RWPE1 (cell line): ENCODE data around the gene HES1.

Experiments
- CTCF ChIA-PET: fragments of 350-600 bp; sonication (Branson Sonifier 250); formaldehyde crosslinking; extraction: SDS; loops from one replicate; lab custom pipeline; 2021; lab: Yijun Ruan, JAX
- POLR2A ChIA-PET: fragments of 400-600 bp; formaldehyde crosslinking; extraction: SDS; loops from one replicate; lab custom pipeline; 2020; ENCODE audit warnings: antibody characterized with exemption; ENCODE audit not compliant: low non-redundant PET; lab: Yijun Ruan, JAX
- DNase-seq: peaks from one replicate; pipeline ENCODE4 v3.0.0; 2012; ENCODE audit warnings: low spot score
- H3K27ac ChIP-seq: fragments of 450-650 bp; 2 replicates; pipeline ENCODE4 v1.5.1; 2017
- TF ChIP-seq, protein P1 (sequence below): fragments of 450-650 bp; conservative IDR thresholded peaks from 2 replicates; pipeline ENCODE4 v1.5.1; 2017; ENCODE audit warnings: low read depth, mild to moderate bottlenecking

The HES1 gene

DNA sequence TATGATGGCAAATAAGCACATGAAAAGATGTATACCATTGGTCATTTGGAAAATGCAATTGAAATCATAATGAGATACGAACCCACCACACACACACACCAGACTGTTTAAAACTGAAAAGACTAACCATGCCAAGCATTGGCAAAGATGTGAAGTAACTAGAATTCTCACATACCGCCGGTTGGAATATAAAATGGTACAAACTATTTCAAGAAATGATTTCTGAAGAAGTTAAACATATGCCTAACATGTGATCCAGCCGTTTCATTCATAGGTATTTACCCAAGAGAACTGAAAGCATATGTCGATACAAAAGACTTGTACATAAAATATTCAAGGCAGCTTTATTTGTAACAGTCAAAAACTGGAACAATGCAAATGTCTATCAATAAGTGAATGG is 28.9 kb downstream of the HES1 start:
- no peak for DNase-seq
- no peak overlapping the region for H3K27ac ChIP-seq
- TF ChIP-seq, protein P1, sequence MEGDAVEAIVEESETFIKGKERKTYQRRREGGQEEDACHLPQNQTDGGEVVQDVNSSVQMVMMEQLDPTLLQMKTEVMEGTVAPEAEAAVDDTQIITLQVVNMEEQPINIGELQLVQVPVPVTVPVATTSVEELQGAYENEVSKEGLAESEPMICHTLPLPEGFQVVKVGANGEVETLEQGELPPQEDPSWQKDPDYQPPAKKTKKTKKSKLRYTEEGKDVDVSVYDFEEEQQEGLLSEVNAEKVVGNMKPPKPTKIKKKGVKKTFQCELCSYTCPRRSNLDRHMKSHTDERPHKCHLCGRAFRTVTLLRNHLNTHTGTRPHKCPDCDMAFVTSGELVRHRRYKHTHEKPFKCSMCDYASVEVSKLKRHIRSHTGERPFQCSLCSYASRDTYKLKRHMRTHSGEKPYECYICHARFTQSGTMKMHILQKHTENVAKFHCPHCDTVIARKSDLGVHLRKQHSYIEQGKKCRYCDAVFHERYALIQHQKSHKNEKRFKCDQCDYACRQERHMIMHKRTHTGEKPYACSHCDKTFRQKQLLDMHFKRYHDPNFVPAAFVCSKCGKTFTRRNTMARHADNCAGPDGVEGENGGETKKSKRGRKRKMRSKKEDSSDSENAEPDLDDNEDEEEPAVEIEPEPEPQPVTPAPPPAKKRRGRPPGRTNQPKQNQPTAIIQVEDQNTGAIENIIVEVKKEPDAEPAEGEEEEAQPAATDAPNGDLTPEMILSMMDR: no peak
- ChIA-PET CTCF (no interaction called here), POLR2A (no interaction called here)

DNA sequence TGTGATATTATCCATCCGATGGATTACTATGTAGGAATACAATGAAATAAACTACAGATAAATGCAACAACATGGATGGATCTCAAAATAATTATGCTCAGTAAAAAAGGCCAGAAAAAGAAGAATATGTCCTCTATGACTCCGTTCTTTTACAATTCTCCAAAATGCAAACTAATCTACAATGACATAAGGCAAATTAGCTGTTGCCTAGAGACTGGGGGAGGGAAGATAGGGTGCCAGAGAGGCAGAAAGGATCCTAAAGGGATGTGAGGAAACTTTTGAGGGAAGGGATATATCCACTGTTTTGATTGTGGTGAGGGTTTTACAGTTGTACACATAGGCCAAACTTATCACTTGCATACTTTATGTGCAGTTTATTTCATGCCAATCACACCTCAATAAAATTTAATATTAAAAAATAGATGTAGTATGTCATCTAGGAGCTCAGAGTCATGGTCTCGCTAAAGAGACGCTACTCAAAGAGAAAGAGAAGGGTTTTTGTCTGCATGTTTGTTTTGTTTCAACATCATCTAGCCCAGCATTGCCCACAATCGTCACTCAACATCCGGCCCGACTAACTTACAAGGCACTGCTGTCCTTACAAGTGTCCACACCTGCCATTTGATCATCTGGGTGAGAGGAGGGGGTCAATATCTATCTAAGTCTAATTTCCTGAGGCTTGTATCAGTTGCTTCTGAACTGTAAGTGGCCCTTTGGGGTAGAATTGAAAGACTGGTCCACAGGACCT is 29.5 kb downstream of the HES1 start:
- POLR2A ChIA-PET: no interaction called here
- CTCF ChIA-PET: no interaction called here
- DNase-seq: no peak
- TF ChIP-seq, protein P1: no peak
- H3K27ac ChIP-seq: no peak overlapping the region

DNA sequence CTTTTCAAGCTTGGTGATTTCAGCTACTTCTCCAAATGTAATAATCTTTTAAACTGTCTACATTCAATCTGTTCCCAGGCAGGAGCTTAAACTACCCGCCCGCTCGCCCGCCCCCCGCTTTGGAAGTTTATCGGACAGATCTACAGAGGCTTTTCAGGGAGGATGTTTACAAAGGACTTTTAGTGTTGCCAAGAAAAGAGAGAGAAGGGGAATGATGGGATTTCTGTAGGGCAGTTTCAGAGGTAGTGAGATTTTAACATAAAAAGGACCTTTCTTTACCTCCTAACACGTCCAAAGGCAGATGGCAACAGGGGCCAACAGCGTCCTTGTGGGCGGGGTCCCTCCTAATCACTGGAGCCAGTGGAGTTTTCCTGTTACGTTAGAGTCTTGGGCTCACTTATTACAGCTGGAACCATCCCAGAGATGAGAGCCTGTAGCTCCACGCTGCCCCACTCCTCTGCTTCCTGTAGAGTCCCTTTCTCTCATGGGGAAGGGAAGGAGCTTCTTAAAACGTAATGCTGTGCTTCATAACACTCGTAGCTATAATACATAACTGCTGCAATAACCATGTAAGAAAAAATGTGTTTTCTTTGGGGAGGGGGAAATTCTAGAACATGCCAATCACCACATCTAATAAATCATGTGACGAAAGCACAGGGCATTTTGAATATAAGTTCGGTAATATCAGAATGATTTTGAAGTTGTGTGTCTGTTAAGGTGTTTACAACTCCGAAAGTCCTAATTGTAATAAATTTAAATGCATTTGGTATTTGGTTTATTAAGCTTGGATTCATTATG is 30.9 kb downstream of the HES1 start:
- CTCF ChIA-PET: interaction anchor here (0.6 to 1.6 kb wide), 5 partner anchors 8 to 649 kb away, joined by 3 to 8 read pairs (median 5); no protein-coding TSS in a partner anchor
- POLR2A ChIA-PET: no interaction called here

DNA sequence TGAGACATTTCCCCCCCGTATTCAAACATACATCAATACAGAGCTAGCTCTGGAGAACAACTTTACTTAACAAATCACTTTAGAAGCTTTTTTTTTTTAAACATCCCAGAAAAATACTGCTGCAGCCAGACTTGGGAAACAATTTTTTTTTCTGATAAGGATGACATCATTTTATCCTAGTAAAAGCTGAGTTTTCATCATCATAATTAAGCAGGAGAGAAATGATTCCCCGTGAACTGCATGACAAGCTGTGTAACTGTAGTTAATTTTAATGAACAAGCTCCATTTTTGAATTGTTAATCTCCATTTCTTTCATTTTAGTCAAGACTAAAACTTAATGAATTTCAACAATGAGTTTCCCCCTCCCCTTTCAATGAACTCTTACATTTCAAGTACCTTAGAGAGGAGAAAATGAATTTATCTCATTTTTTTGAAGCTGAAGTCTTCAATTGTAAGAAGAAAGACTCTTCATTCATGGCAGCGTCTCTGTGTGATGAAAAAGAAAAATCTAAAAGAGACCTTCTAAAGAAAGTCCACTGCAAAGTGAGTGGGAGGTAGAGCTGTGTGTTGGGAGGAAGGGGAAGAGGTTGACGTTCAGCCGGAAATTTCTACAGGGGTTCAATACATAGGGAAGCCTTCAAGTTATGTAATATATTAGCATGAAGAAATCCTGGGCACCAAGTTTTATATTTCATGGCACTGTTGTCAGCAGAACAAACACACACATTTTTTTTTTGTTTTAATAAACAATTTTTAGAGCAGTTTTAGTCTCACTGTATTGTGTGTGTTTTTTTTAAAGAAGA is 31.7 kb downstream of the HES1 start:
- ChIA-PET POLR2A (no interaction called here), CTCF (interaction anchor here (0.6 to 1.6 kb wide), 5 partner anchors 9 to 424 kb away, joined by 3 to 8 read pairs (median 5); no protein-coding TSS in a partner anchor)
- no peak overlapping the region for H3K27ac ChIP-seq
- no peak for DNase-seq
- TF ChIP-seq, protein P1: no peak

More for the DNA sequence above, 30.9 kb downstream of the HES1 start:
- TF ChIP-seq, protein P1: no peak
- DNase-seq: no peak
- H3K27ac ChIP-seq: no peak overlapping the region

DNA sequence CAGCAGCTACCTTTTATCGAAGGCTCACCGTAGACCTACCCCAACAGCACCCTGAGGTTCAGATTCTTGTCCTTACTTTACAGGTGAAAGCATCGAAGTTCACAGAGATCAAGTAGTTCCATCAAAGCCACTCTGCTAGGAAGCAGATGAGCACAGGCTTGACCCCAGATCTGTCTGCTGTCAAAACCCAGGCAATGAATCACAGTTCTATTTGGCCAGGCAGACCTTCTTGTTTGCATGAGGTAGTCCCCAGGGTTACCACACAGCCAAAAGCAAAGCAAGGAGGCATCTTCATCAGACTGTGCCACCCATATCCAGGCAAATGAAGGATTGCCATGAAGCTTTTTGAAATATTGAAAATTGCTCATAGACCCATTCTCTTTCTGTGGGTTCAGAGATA is 33.0 kb downstream of the HES1 start:
- TF ChIP-seq, protein P1: no peak
- no peak for DNase-seq
- H3K27ac ChIP-seq: no peak overlapping the region
- ChIA-PET CTCF (interaction anchor here (1.2 kb wide), 2 partner anchors 27 to 35 kb away, joined by 3 to 5 read pairs; no protein-coding TSS in a partner anchor), POLR2A (no interaction called here)

DNA sequence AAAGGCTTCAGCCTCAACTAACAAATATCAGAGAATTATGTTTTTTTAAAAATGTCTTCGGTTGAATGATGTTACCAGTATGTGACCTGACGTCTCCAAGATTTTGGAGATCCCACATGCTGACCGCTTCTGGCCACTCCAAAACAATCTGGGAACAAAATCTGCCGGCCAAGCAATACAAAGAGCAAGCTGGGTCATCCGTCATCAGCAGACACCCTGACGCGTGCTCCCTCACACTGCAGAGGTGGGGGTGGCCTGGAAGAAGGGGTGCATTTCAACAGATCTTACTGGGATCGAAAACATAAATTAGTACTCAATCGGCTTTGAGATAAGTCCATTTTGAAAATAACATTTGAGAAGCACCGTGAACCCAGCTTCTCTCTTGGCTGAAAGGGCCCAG is 33.6 kb downstream of the HES1 start:
- CTCF ChIA-PET: interaction anchor here (0.6 to 1.2 kb wide), 3 partner anchors 28 to 45 kb away, joined by 3 to 5 read pairs (median 3); no protein-coding TSS in a partner anchor
- TF ChIP-seq, protein P1: no peak
- H3K27ac ChIP-seq: no peak overlapping the region
- no peak for DNase-seq
- POLR2A ChIA-PET: no interaction called here
